Uterus (tissue), 4 donors: ENCODE data around the gene DUOX1. TPM values are rescaled to one million over a fixed set of nuclear protein-coding genes. Genes with fewer than 3 reads are reported as not detected.

Source experiments
- DNase-seq, 2 donors: peaks; one replicate each; pipeline ENCODE4 v3.0.0-alpha.2; 2019 to 2020
- H3K27ac ChIP-seq, 2 donors: fragments of 200-600 bp; sonication (generic); 1 replicate in 1 of 2; 2 replicates in 1 of 2; pipeline ENCODE4 v1.5.1; 2016 to 2018
- H3K27me3 ChIP-seq, 2 donors: fragments of 200-600 bp; sonication (generic); one replicate each; pipeline ENCODE4 v1.5.1; 2018 to 2019; ENCODE audit warnings: control low read depth in 1 of 2
- H3K36me3 ChIP-seq, 2 donors: fragments of 200-600 bp; sonication (generic); one replicate each; pipeline ENCODE4 v1.5.1; 2019; ENCODE audit warnings: control low read depth in 1 of 2
- H3K4me1 ChIP-seq, 2 donors: fragments of 200-600 bp; sonication (generic); one replicate each; pipeline ENCODE4 v1.5.1; 2018 to 2019; ENCODE audit warnings: control low read depth in 1 of 2
- H3K4me3 ChIP-seq, 2 donors: fragments of 200-600 bp; sonication (generic); 1 replicate in 1 of 2; 2 replicates in 1 of 2; pipeline ENCODE4 v1.5.1; 2018 to 2019; ENCODE audit warnings: mild to moderate bottlenecking in 1 of 2
- H3K9me3 ChIP-seq, 2 donors: fragments of 200-600 bp; sonication (generic); one replicate each; pipeline ENCODE4 v1.5.1; 2019; ENCODE audit warnings: control low read depth in 1 of 2
- CTCF ChIP-seq, 4 experiments: fragments of 200-600 bp in 2 of 4; fragments of 450-650 bp in 2 of 4; sonication (generic) in 2 of 4; IDR thresholded peaks; one replicate each; pipeline ENCODE4 v1.5.1; 2016 to 2019; ENCODE audit warnings: antibody characterized with exemption in 4 of 4, mild to moderate bottlenecking in 2 of 4, moderate library complexity in 1 of 4
- POLR2A ChIP-seq, 2 donors: fragments of 450-650 bp; IDR thresholded peaks; one replicate each; pipeline ENCODE4 v1.6.1; 2016; ENCODE audit warnings: antibody characterized with exemption in 2 of 2, mild to moderate bottlenecking in 1 of 2, moderate library complexity in 1 of 2
- intact Hi-C: fragments of 100-400 bp; cut with DNase I; formaldehyde crosslinking; loops from one replicate; pipeline ENCODE4 v1.15.1; 2023; ENCODE audit warnings: low total_unique reads
- total RNA-seq, 4 donors: library from RNA; depleted of rRNA in 3 of 4; stranded (reverse); fragments of >200 nt in 3 of 4; gene quantifications; one replicate each; pipeline versions ENCODE4 v1.1.0 to v1.2.4, GENCODE V29; 2014 to 2023
- donor health status: DM: yes; HTN: yes; CAD: no.

DUOX1 gene
- total RNA-seq, 4 donors from 2014 or later: 0.24 to 1.3 (median 0.26) TPM; not detected in 1

GRCh38 chr15:45128971-45129639, 689 bp upstream of the DUOX1 start:
- Histone ChIP-seq H3K27me3 (peaks cover 0 to 3% of the 10 kb centered on the region in 2 donors), H3K4me1 (no peaks in the 10 kb centered on the region), H3K27ac (no peak overlapping the region), H3K36me3 (no peaks in the 10 kb centered on the region), H3K9me3 (no peaks in the 10 kb centered on the region), H3K4me3 (no peak overlapping the region)
- TF ChIP-seq POLR2A (IDR thresholded peaks at IDR 0.05): no peak
- no peak for TF ChIP-seq CTCF (IDR thresholded peaks at IDR 0.05)
- no peak for DNase-seq
- intact Hi-C loops: no loop called here

- Histone ChIP-seq H3K27ac (no peak overlapping the region), H3K36me3 (no peaks in the 10 kb centered on the region), H3K9me3 (no peaks in the 10 kb centered on the region), H3K27me3 (peaks cover 8 to 11% of the 10 kb centered on the region in 2 donors), H3K4me1 (peaks cover 0 to 3% of the 10 kb centered on the region in 2 donors), H3K4me3 (no peak overlapping the region)
- DNase-seq: no peak
- TF ChIP-seq POLR2A (IDR thresholded peaks at IDR 0.05): no peak
- TF ChIP-seq CTCF (IDR thresholded peaks at IDR 0.05): no peak
- intact Hi-C loops: no loop called here
Observed at GRCh38 chr15:45130291-45131000, 652 bp downstream of the DUOX1 start.

- TF ChIP-seq CTCF (IDR thresholded peaks at IDR 0.05) (no peak), POLR2A (IDR thresholded peaks at IDR 0.05) (no peak)
- no peaks in the 10 kb centered on the region for H3K9me3 ChIP-seq
- no peak overlapping the region for H3K4me3 ChIP-seq
- no peaks in the 10 kb centered on the region for H3K36me3 ChIP-seq
- no peak overlapping the region for H3K27ac ChIP-seq
- H3K4me1 ChIP-seq: peaks cover 0 to 3% of the 10 kb centered on the region in 2 donors
- no peak for DNase-seq
- intact Hi-C loops: no loop called here
- H3K27me3 ChIP-seq: peaks cover 8 to 18% of the 10 kb centered on the region in 2 donors
Observed at GRCh38 chr15:45131510-45131909, 1.7 kb downstream of the DUOX1 start.

- TF ChIP-seq CTCF (IDR thresholded peaks at IDR 0.05) (no peak), POLR2A (IDR thresholded peaks at IDR 0.05) (no peak)
Observed at GRCh38 chr15:45132844-45133560, 3.2 kb downstream of the DUOX1 start.

GRCh38 chr15:45133561-45133920, 3.7 kb downstream of the DUOX1 start:
- intact Hi-C loops: no loop called here
- H3K27me3 ChIP-seq: peaks cover 8 to 16% of the 10 kb centered on the region in 2 donors
- H3K4me1 ChIP-seq: peaks cover 0 to 3% of the 10 kb centered on the region in 2 donors
- H3K4me3 ChIP-seq: no peak overlapping the region
- DNase-seq: no peak
- H3K9me3 ChIP-seq: no peaks in the 10 kb centered on the region
- TF ChIP-seq CTCF (IDR thresholded peaks at IDR 0.05): no peak
- TF ChIP-seq POLR2A (IDR thresholded peaks at IDR 0.05): no peak
- H3K36me3 ChIP-seq: no peaks in the 10 kb centered on the region
- H3K27ac ChIP-seq: no peak overlapping the region

More at GRCh38 chr15:45132844-45133560, 3.2 kb downstream of the DUOX1 start:
- H3K4me1 ChIP-seq: peaks cover 0 to 3% of the 10 kb centered on the region in 2 donors
- peaks cover 8 to 19% of the 10 kb centered on the region in 2 donors for H3K27me3 ChIP-seq
- H3K9me3 ChIP-seq: no peaks in the 10 kb centered on the region
- no peak overlapping the region for H3K4me3 ChIP-seq
- intact Hi-C loops: no loop called here
- no peaks in the 10 kb centered on the region for H3K36me3 ChIP-seq
- DNase-seq: no peak
- no peak overlapping the region for H3K27ac ChIP-seq
